ENCODE data around the gene NCBP2L. TPM values are rescaled to one million over a fixed set of nuclear protein-coding genes. Genes with fewer than 3 reads are reported as not detected.

Gene NCBP2L
- total RNA-seq, 1 donor from 2014 or later: not detected

- H3K4me1 Mint-ChIP-seq: peaks cover 5% of the 10 kb centered on the region
- TF ChIP-seq CTCF (conservative IDR thresholded peaks at IDR 0.05): no peak
- no peak for DNase-seq (ENCODE audit: low read depth, low spot score)
- H3K9me3 Mint-ChIP-seq: no peaks in the 10 kb centered on the region
- H3K36me3 Mint-ChIP-seq (ENCODE audit: low read depth): no peaks in the 10 kb centered on the region
- no peaks in the 10 kb centered on the region for H3K27me3 Mint-ChIP-seq (ENCODE audit: low read depth)
- H3K27ac Mint-ChIP-seq (ENCODE audit: unreplicated experiment): no peak overlapping the region
- no peak overlapping the region for H3K4me3 Mint-ChIP-seq
Observed at GRCh38 chrX:107752714-107753113, 24.8 kb upstream of the NCBP2L start.

- no peak overlapping the region for H3K27ac Mint-ChIP-seq (ENCODE audit: unreplicated experiment)
- H3K4me3 Mint-ChIP-seq: no peak overlapping the region
- H3K27me3 Mint-ChIP-seq (ENCODE audit: low read depth): no peaks in the 10 kb centered on the region
- no peaks in the 10 kb centered on the region for H3K9me3 Mint-ChIP-seq
- peaks cover 5% of the 10 kb centered on the region for H3K4me1 Mint-ChIP-seq
- TF ChIP-seq CTCF (conservative IDR thresholded peaks at IDR 0.05): no peak
- H3K36me3 Mint-ChIP-seq (ENCODE audit: low read depth): no peaks in the 10 kb centered on the region
- DNase-seq (ENCODE audit: low read depth, low spot score): no peak
Observed at GRCh38 chrX:107753187-107753586, 24.3 kb upstream of the NCBP2L start.

GRCh38 chrX:107755721-107756120, 21.8 kb upstream of the NCBP2L start:
- Mint-ChIP-seq H3K4me3 (no peak overlapping the region), H3K4me1 (peaks cover 5% of the 10 kb centered on the region), H3K27me3 (ENCODE audit: low read depth) (no peaks in the 10 kb centered on the region), H3K27ac (ENCODE audit: unreplicated experiment) (no peak overlapping the region), H3K36me3 (ENCODE audit: low read depth) (no peaks in the 10 kb centered on the region), H3K9me3 (no peaks in the 10 kb centered on the region)
- no peak for TF ChIP-seq CTCF (conservative IDR thresholded peaks at IDR 0.05)
- DNase-seq (ENCODE audit: low read depth, low spot score): no peak

GRCh38 chrX:107758231-107758766, 19.2 kb upstream of the NCBP2L start:
- Mint-ChIP-seq H3K4me1 (no peaks in the 10 kb centered on the region), H3K27me3 (ENCODE audit: low read depth) (no peaks in the 10 kb centered on the region), H3K9me3 (no peaks in the 10 kb centered on the region), H3K27ac (ENCODE audit: unreplicated experiment) (peak overlapping the region; percentile 6), H3K4me3 (no peak overlapping the region), H3K36me3 (ENCODE audit: low read depth) (no peaks in the 10 kb centered on the region)
- DNase-seq (ENCODE audit: low read depth, low spot score): no peak
- no peak for TF ChIP-seq CTCF (conservative IDR thresholded peaks at IDR 0.05)

- DNase-seq (ENCODE audit: low read depth, low spot score): no peak
- TF ChIP-seq CTCF (conservative IDR thresholded peaks at IDR 0.05): no peak
- Mint-ChIP-seq H3K4me1 (no peaks in the 10 kb centered on the region), H3K4me3 (no peak overlapping the region), H3K9me3 (no peaks in the 10 kb centered on the region), H3K27ac (ENCODE audit: unreplicated experiment) (no peak overlapping the region), H3K36me3 (ENCODE audit: low read depth) (no peaks in the 10 kb centered on the region), H3K27me3 (ENCODE audit: low read depth) (no peaks in the 10 kb centered on the region)
Observed at GRCh38 chrX:107760304-107761077, 17.0 kb upstream of the NCBP2L start.
